Subcutaneous adipose tissue (tissue), 4 donors: ENCODE data around the gene CCBE1. TPM values are rescaled to one million over a fixed set of nuclear protein-coding genes. Genes with fewer than 3 reads are reported as not detected.

Source experiments
- CTCF ChIP-seq: fragments of 450-650 bp; IDR thresholded peaks from one replicate; pipeline ENCODE4 v1.5.1; 2016; ENCODE audit warnings: low read depth, mild to moderate bottlenecking, control low read depth, antibody characterized with exemption, moderate library complexity
- total RNA-seq, 4 donors: library from RNA; depleted of rRNA; stranded (reverse); fragments of >200 nt; gene quantifications; one replicate each; pipeline ENCODE4 v1.1.0, GENCODE V29; 2016

The CCBE1 gene
- total RNA-seq, 4 donors from 2014 or later = 2.6 to 12.4 (median 6.1) TPM

GRCh38 chr18:59669872-59670657 is 27.2 kb downstream of the CCBE1 start:
- TF ChIP-seq CTCF = no peak

- TF ChIP-seq CTCF = no peak
Observed at GRCh38 chr18:59667488-59667887, 29.7 kb downstream of the CCBE1 start.

GRCh38 chr18:59665057-59666006 is 31.9 kb downstream of the CCBE1 start:
- TF ChIP-seq CTCF = no peak

- TF ChIP-seq CTCF = no peak
Observed at GRCh38 chr18:59664329-59664728, 32.9 kb downstream of the CCBE1 start.

- TF ChIP-seq CTCF = no peak
Observed at GRCh38 chr18:59663096-59663495, 34.1 kb downstream of the CCBE1 start.

- TF ChIP-seq CTCF = no peak
Observed at GRCh38 chr18:59661891-59662701, 35.1 kb downstream of the CCBE1 start.
